NCI-H2227 (cell line): ENCODE results near the gene ZNF521.

Source experiments
- DNase-seq: peaks from one replicate; lab custom pipeline; 2025; ENCODE audit not compliant: unreplicated experiment; lab: John Stamatoyannopoulos, UW

ZNF521 gene

GRCh38 chr18:25133879-25134278, 218.1 kb downstream of the ZNF521 start:
- DNase-seq = no peak

DNA sequence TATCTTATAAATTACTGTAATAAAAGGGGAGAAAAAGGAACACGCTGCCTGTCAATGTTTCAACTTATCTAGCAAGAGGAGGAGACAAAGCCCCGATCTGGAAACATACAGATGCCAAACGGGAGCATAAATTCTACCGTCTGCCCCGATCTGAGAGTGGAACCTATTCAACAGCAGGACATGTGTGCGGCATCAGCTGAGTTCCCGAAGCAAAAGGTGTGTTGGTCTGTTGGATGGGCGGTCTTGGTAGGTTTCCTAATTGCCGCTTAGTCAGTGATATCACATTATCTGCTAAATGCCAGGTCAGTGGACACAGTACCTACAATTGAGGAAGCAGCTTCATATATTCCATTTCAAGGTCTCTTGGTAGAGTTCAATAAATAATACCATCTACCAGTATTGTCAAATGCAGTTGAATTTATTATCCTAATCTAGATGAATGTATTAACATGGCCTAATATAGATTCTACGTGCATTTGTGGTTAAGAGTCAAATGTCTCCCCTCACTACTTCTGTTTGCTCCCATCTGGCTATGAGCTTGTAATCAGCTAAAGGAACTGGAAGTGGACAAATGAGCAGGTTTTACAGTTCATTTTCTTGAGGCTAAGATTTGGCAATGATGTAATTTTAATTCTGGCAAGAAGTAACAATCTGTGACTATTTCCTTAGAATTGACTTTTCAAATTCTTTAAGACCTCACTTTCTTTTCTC, 219.0 kb downstream of the ZNF521 start:
- no peak for DNase-seq

DNA sequence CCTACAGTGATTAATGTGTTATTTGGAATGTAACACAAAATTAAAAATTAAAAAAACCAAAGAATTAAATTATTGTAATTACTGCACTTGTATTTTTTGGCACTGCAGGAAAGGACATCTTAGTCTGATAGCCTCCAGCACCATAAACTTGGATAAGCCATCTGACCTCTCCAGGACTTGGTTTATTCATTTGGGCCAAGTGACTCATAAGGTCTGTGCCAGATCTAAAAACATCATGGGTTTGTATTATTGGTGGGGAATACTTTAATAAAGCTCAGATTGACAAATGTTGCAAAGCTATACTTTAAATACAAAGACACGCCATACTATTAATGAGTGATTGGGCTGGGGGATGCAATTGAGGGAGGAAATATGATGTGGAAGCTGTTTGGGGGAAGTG, 225.2 kb downstream of the ZNF521 start:
- no peak for DNase-seq

DNA sequence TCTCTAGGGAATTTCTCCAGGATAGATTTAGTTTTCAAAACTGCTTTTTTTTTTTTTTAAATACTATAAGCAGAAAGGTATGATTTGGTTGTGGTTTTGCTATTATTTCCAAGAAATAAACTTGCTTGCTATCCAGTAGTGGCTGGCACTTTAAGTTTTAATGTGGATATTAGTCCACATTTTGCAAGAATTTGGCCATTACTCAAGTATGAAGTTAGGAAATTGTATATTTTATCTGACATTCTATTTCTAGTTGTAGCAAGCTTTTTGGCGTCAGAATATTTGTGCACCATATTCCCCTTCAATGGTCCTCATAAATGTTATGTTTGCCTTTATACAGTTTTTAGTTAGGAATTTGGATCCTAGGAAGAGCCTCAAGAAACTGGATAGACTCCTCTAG, 226.3 kb downstream of the ZNF521 start:
- DNase-seq = no peak

GRCh38 chr18:25123438-25124232, 228.3 kb downstream of the ZNF521 start:
- no peak for DNase-seq

- no peak for DNase-seq
Observed at GRCh38 chr18:25121442-25121841, 230.5 kb downstream of the ZNF521 start.

- DNase-seq = no peak
Observed at GRCh38 chr18:25113566-25113965, 238.4 kb downstream of the ZNF521 start.

- no peak for DNase-seq
Observed at GRCh38 chr18:25112821-25113434, 239.0 kb downstream of the ZNF521 start.

DNA sequence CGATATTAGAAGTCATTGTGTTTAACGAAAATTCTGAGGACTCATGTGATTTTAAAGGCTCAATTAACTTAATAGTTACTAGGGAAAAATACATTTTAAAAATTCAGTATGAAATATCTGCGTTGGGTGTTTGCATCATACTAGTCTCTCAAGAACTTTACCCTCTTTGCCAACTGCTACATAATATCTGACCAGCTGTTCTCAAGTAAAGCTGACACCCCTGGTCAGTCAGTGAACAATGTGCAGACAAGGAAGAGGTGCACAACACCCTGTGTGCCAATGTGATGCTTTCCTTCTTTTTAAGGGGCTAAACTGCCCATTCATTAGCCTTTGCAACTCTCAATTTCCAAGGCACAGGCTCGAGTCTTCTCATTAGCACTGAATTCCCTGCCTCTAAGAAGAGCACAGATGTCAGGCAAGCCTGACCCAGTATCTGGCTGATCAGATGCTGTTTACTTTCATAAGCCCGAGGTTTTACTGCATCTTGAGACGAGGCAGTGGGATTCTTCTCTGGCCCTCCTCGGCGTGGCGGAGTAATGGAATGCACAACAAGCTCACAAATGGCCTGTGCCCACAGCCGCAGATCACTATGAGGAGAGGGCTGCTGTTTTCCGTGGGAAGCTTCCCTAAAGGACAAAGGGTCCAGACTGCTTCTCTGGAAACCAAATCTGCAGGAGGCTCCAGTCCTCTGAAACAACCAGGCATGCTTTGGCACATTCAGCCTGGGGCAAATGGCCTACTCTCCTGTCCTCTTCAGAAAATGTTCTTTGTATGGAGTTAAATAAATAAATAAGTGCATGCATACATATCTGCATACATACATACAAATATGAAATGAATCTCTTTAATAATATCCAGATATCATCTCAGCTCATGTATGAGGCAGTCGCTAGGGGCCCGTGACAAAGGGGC, 240.3 kb downstream of the ZNF521 start:
- no peak for DNase-seq

GRCh38 chr18:25109484-25109883, 242.5 kb downstream of the ZNF521 start:
- no peak for DNase-seq

DNA sequence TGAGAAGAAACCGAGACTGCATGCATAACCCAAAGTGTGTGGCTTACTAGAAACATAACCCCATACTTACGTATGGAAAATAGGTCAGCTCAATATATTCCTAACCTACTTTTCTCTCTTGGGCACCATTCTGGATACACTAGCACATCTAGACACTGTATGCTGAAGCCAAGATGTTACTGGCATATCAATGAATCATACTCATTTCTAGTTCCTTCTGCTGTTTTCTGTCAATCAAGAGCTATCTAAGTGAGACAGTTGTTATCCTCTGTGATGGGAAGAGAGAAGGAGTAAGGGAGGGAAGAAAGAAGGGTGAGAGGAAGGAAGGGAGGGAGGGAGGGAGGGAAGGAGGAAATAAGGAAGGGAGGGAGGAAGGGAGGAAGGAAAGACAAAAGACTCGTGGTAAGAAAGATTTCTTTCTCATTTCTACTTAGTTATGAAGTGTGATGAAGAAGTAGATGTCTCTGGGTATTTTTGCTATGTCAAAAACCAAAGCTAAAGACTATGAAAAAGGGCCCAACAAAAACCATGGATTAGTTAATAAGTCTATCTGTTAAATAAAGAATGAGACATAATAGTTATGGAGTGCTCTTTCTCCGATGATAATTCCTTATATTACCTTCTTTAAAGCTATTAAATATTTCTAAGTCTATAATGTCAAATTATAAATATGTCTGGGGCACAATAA, 248.4 kb downstream of the ZNF521 start:
- no peak for DNase-seq

- DNase-seq = no peak
Observed at GRCh38 chr18:25102662-25103061, 249.3 kb downstream of the ZNF521 start.

GRCh38 chr18:25100418-25100817, 251.5 kb downstream of the ZNF521 start:
- DNase-seq = no peak

DNA sequence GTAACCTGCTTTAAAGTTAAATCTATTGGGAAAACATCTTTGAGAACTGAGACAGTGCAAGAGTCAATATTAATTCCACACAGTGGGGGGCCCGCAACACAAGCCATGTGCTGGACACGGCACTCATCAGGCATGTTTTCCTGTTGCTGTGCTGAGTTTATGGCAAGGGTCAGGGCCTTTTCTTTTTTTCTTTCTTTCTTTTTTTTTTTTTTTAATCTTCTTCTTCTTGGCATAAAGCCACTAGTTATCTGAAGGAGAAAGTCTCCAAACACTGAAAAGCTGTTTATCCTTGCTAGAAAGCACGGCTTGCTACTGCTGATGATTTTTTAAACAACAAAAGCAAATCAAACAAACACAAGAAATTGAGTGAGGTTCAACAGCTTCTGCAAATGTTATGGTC, 252.1 kb downstream of the ZNF521 start:
- peak; percentile 25 for DNase-seq

DNA sequence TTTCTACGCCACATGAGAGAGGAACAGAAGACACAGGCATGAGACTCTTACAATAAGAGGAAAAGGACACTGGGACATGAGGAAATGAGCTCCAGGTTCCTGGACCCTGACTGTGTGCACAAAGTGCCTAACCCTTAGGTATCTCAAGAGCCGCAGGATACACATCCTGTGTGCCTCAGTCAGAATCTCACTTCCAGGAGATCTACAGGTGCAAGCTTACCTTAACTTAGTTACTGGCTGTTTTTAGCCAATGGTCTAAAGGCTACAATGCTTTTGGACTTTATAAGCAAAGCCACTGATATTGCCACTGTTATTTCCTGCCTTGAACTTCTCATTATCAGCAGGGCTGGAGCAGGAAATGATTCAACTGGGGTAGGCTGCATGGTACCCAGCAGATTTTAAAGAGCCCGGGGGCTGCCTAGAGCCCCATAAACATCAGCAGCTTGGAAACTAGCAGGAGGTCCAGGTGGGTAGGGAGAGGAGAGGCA, 254.4 kb downstream of the ZNF521 start:
- no peak for DNase-seq

DNA sequence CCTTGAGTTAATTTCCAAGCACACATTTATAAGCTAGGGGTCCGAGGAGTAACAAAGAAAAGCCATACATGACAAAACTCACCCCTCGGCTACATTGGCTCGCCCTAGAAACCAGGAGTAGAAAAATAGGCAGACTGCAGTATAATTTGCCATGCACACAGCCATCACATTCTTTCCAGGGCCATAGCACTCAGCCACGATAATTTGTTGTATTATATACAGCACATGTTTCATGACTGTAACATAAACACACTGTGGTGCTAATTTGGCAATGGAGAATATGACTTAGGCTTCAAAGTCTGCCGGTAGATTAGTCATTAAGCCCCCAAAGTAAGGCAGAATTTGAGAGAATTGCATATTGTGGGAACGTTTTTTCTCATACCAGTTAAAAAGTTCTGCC, 254.9 kb downstream of the ZNF521 start:
- no peak for DNase-seq

DNA sequence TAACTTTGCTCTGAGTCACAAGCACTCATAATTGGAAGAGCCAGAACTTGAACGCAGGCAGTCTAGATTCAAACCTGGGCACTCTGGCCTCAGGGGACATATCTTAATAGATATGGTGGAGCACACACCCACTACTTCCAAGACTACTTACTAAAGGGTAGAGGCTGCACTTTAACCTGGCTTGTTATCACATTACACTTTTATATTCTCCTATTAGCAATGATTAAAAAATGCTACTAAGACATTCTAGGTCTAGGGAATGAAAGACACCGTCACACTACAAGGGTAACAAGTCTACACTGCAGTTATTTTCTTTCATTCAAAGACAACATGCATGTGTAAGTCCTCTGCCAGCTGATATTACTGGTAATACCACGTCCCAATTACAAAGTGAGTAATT, 258.8 kb downstream of the ZNF521 start:
- DNase-seq = no peak

GRCh38 chr18:25089470-25089869, 262.5 kb downstream of the ZNF521 start:
- no peak for DNase-seq

- DNase-seq = no peak
Observed at GRCh38 chr18:25086876-25087275, 265.1 kb downstream of the ZNF521 start.

GRCh38 chr18:25081001-25081400, 271.0 kb downstream of the ZNF521 start:
- DNase-seq = no peak
